Ascending aorta (tissue), 2 donors: ENCODE measurements around the gene DPYD. TPM values are rescaled to one million over a fixed set of nuclear protein-coding genes. Genes with fewer than 3 reads are reported as not detected.

ENCODE experiments used
- DNase-seq, 2 donors: peaks; one replicate each; pipeline ENCODE4 v3.0.0-alpha.2; 2019; ENCODE audit warnings: low spot score in 2 of 2
- H3K27ac ChIP-seq, 2 donors: fragments of 200-600 bp; sonication (generic); one replicate each; pipeline ENCODE4 v1.5.1; 2016 to 2017; ENCODE audit warnings: mild to moderate bottlenecking in 1 of 2
- H3K27me3 ChIP-seq: fragments of 200-600 bp; sonication (generic); one replicate; pipeline ENCODE4 v1.5.1; 2017
- H3K36me3 ChIP-seq, 2 donors: fragments of 200-600 bp; sonication (generic); one replicate each; pipeline ENCODE4 v1.5.1; 2016
- H3K4me1 ChIP-seq, 2 donors: fragments of 200-600 bp; sonication (generic); one replicate each; pipeline ENCODE4 v1.5.1; 2016 to 2017; ENCODE audit warnings: mild to moderate bottlenecking in 1 of 2
- H3K4me3 ChIP-seq, 2 donors: fragments of 200-600 bp; sonication (generic); one replicate each; pipeline ENCODE4 v1.5.1; 2016 to 2017; ENCODE audit warnings: mild to moderate bottlenecking in 1 of 2
- H3K9me3 ChIP-seq, 2 donors: fragments of 200-600 bp; sonication (generic); one replicate each; pipeline ENCODE4 v1.5.1; 2016
- intact Hi-C: fragments of 100-400 bp; cut with DNase I; formaldehyde crosslinking; loops from one replicate; pipeline ENCODE4 v1.15.1; 2023
- total RNA-seq: library from RNA; depleted of rRNA; stranded (reverse); fragments of >200 nt; gene quantifications from one replicate; pipeline ENCODE4 v1.1.0, GENCODE V29; 2016
- TF ChIP-seq, protein P1 (sequence below), 3 experiments: fragments of 200-600 bp in 2 of 3; fragments of 450-650 bp in 1 of 3; sonication (generic) in 2 of 3; IDR thresholded peaks; one replicate each; pipeline ENCODE4 v1.5.1; 2016 to 2019; ENCODE audit warnings: antibody characterized with exemption in 3 of 3, mild to moderate bottlenecking in 1 of 3, moderate library complexity in 1 of 3

The DPYD gene
- total RNA-seq, 1 donor from 2014 or later: 22.9 TPM

DNA sequence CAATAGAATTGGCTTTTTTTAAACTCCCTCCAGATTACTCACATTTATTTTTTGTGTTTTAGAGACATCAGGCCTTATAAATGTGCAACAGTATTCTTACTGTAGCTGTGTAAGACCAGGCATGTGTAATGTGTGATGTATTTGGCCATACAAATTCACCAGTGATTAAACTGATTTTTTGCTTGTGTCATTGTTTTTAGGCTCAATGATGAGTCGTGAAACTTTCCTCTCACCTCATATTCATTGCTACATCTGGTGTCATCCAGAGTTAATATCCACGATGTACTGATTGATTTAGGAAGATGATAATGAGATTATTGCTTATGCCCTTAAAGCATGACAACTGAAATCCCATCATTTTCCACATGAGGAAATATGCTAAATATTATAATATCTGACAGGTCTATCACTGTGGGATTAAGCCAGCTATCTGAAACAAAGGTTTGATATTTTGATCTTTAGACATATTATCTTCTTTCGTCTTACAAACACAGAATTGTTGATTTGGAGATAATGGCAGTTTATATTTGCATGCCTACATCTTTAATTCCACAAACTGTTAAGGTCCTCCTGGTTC, 711.4 kb downstream of the DPYD start:
- TF ChIP-seq, protein P1, sequence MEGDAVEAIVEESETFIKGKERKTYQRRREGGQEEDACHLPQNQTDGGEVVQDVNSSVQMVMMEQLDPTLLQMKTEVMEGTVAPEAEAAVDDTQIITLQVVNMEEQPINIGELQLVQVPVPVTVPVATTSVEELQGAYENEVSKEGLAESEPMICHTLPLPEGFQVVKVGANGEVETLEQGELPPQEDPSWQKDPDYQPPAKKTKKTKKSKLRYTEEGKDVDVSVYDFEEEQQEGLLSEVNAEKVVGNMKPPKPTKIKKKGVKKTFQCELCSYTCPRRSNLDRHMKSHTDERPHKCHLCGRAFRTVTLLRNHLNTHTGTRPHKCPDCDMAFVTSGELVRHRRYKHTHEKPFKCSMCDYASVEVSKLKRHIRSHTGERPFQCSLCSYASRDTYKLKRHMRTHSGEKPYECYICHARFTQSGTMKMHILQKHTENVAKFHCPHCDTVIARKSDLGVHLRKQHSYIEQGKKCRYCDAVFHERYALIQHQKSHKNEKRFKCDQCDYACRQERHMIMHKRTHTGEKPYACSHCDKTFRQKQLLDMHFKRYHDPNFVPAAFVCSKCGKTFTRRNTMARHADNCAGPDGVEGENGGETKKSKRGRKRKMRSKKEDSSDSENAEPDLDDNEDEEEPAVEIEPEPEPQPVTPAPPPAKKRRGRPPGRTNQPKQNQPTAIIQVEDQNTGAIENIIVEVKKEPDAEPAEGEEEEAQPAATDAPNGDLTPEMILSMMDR (IDR thresholded peaks at IDR 0.05): no peak
- Histone ChIP-seq H3K4me1 (peaks cover 0 to 5% of the 10 kb centered on the region in 2 donors), H3K9me3 (no peaks in the 10 kb centered on the region), H3K4me3 (no peak overlapping the region), H3K27ac (no peak overlapping the region), H3K27me3 (no peaks in the 10 kb centered on the region), H3K36me3 (no peaks in the 10 kb centered on the region)
- DNase-seq: no peak
- intact Hi-C loops: no loop called here

DNA sequence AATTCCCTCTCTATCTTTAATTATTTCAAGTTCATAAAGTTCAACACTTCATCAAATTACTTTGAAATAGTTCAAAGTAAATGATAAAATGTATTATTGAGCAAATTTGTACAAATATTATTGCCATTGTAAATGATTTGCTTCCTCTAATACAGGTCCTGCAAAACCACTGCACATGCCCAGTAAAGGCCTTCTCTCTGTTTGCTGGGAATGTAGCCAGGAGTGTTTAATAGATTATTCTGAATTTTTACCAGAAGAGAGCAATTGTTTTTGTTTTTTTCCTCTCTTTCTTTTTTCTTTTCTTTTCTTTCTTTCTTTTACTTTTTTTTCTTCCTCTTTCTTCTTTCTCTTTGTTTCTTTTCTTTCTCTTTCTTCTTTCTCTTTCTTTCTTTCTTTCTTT, 713.0 kb downstream of the DPYD start:
- Histone ChIP-seq H3K4me3 (no peak overlapping the region), H3K9me3 (no peaks in the 10 kb centered on the region), H3K27me3 (no peaks in the 10 kb centered on the region), H3K36me3 (no peaks in the 10 kb centered on the region), H3K4me1 (peaks cover 0 to 11% of the 10 kb centered on the region in 2 donors), H3K27ac (no peak overlapping the region)
- TF ChIP-seq, protein P1 (IDR thresholded peaks at IDR 0.05): no peak
- DNase-seq: no peak
- intact Hi-C loops: no loop called here

DNA sequence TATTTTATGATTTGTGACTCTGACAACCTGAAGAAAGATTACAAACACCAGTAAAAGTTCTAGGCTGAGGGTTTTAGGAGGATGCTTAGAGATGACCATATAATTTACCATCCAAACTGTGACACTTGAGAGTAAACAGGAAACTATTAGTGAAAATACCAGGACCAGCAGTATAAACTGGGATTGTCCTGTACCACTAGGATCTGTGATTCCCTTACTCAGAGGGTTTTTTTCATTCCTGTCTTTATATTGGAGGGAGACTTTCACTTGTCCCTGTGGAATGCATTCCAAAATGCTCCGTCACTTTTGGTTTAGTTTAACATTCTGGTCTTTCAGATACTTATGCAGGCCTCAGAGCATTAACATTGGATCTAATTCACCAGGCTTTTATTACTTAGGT, 716.4 kb downstream of the DPYD start:
- DNase-seq: no peak
- no peaks in the 10 kb centered on the region for H3K36me3 ChIP-seq
- peaks cover 0 to 11% of the 10 kb centered on the region in 2 donors for H3K4me1 ChIP-seq
- no peak overlapping the region for H3K4me3 ChIP-seq
- TF ChIP-seq, protein P1 (IDR thresholded peaks at IDR 0.05): no peak
- intact Hi-C loops: no loop called here
- no peaks in the 10 kb centered on the region for H3K9me3 ChIP-seq
- H3K27me3 ChIP-seq: no peaks in the 10 kb centered on the region
- H3K27ac ChIP-seq: no peak overlapping the region

DNA sequence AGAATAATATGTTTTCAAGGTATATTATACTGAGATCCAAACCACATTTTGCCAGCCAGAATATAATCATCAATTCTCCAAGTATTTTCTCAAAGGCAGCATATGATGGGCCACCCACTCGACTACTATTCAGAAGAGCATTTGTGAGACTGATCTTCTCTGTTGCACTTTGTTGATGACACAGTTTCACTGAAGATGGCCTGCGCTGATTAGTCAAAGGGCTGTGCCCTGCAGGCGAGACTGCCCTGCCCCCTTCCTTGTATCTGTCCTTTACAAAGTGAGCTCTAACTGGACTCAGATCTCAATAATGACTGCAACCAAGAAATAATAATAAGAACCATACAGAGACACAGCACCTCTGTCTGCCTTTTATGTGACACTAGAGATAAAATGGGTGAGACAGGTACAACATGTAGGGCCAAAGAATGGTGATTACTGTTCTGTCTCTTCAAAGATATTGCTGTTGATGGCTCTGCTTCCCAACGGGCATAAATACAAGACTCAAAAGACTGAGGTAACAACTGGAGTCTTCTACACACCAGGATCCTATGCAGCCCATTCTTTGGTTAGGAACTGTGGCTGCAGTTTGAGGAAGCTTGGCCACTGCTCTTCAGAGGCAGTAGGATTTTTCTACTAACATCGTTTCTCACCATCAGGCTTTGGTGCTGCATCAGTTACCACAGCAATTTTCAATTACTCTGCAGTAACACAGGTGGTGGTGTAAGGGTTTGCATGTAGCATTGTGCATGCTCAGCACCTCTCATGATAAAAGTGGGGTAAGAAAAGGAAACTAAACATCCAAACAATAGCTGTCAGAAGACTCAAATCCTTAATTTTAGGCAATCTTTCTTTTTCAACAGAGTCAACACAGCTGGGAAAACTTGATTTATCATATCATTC, 718.1 kb downstream of the DPYD start:
- Histone ChIP-seq H3K27ac (no peak overlapping the region), H3K4me3 (no peak overlapping the region), H3K36me3 (no peaks in the 10 kb centered on the region), H3K27me3 (no peaks in the 10 kb centered on the region), H3K4me1 (peaks cover 0 to 11% of the 10 kb centered on the region in 2 donors), H3K9me3 (no peaks in the 10 kb centered on the region)
- TF ChIP-seq, protein P1 (IDR thresholded peaks at IDR 0.05): no peak
- DNase-seq: no peak
- intact Hi-C loops: no loop called here

DNA sequence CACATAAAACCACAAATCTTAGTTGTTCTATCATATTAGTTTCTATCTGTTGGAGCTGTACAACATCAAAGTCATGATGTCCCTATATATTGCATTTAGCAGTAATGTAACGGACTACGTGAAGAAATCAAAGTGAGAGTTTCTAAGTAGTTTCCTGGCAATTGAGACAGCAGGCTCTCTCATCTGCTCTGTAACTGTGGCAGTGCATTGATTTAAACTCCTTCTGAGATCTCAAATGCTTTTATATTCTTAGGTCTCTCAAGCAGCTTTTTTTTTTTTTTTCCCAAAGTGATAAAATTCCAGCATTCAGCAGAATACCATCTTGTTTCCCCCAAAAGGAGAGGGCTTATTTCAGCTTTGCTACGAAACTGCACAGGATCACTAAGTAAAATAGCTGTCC, 719.2 kb downstream of the DPYD start:
- no peaks in the 10 kb centered on the region for H3K36me3 ChIP-seq
- no peak for DNase-seq
- H3K9me3 ChIP-seq: no peaks in the 10 kb centered on the region
- intact Hi-C loops: no loop called here
- peaks cover 0 to 11% of the 10 kb centered on the region in 2 donors for H3K4me1 ChIP-seq
- no peaks in the 10 kb centered on the region for H3K27me3 ChIP-seq
- no peak overlapping the region for H3K4me3 ChIP-seq
- no peak overlapping the region for H3K27ac ChIP-seq
- TF ChIP-seq, protein P1 (IDR thresholded peaks at IDR 0.05): no peak
